ENCODE data around the gene SDCCAG8. TPM values are rescaled to one million over a fixed set of nuclear protein-coding genes. Genes with fewer than 3 reads are reported as not detected.

Gene SDCCAG8
- total RNA-seq, 2 donors from 2014 or later = 18.4 to 18.8 TPM

DNA sequence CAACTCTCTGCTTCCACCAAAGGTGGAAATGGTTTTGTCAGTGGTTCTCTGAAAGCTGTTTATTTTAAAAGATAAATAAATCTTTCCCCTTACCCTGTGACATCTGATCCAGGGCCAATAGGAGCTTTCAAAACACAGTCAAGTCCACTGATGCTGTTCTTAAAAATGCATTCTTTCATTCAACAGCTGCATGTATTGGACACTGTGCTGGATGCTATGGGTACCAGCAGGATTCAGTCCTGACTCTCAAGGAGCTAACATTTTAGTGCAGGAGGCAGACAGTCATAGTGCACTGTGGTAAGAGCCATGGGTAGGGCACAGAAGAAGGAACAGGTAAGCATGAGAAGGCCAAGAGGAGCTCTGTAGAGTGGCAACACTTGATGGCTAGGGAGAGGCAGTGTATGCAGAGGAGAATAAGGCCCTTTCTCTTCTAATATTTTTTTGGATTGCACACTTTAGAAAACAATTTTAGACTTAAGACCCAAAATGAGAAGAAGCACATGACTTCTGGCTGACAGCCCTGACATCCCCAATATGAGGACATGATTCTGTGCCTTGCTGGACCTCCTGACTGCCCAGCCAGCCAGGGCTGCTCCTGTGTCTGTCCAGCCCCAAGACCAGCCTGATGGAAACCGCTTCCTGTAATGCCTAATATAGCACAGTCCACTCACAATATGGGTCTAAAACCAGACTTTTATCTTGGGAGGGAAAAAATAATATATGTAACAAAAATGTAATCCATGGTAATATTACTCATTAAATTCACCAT is 207.3 kb downstream of the SDCCAG8 start:
- TF ChIP-seq, protein P1, sequence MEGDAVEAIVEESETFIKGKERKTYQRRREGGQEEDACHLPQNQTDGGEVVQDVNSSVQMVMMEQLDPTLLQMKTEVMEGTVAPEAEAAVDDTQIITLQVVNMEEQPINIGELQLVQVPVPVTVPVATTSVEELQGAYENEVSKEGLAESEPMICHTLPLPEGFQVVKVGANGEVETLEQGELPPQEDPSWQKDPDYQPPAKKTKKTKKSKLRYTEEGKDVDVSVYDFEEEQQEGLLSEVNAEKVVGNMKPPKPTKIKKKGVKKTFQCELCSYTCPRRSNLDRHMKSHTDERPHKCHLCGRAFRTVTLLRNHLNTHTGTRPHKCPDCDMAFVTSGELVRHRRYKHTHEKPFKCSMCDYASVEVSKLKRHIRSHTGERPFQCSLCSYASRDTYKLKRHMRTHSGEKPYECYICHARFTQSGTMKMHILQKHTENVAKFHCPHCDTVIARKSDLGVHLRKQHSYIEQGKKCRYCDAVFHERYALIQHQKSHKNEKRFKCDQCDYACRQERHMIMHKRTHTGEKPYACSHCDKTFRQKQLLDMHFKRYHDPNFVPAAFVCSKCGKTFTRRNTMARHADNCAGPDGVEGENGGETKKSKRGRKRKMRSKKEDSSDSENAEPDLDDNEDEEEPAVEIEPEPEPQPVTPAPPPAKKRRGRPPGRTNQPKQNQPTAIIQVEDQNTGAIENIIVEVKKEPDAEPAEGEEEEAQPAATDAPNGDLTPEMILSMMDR (IDR thresholded peaks at IDR 0.05) = no peak
- H3K27ac ChIP-seq = no peak overlapping the region
- no peaks in the 10 kb centered on the region for H3K9me3 ChIP-seq
- H3K9ac ChIP-seq (ENCODE audit: low read depth in 2 of 2, low read length in 2 of 2) = no peak overlapping the region
- no peak overlapping the region for H3K4me3 ChIP-seq
- H3K4me1 ChIP-seq = no peaks in the 10 kb centered on the region
- H3K36me3 ChIP-seq = no peaks in the 10 kb centered on the region
- intact Hi-C loops (cut with DNase I) = no loop called here
- no peak for DNase-seq
- no peaks in the 10 kb centered on the region for H3K27me3 ChIP-seq

DNA sequence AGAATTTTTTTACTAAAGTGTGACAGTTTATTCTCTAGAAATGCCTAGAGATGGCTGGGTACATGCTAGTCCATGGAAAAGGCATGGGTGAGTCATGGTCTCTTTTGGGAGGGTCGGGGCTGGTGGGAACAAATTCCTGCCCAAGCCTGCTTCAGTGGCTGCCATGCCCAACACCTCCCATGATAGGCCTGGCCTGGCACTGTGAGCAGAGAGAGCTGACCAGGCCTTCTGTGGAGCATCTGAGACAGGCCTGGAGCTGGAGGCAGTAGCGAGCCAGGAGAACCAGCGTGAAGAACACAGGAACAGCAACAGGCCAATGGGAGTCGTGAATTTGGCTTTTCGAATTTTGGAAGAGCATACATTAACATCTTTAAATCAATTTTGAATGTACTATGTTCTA is 209.2 kb downstream of the SDCCAG8 start:
- no peak overlapping the region for H3K27ac ChIP-seq
- TF ChIP-seq, protein P1 (IDR thresholded peaks at IDR 0.05) = no peak
- no peak for DNase-seq
- H3K4me3 ChIP-seq = no peak overlapping the region
- no peaks in the 10 kb centered on the region for H3K4me1 ChIP-seq
- intact Hi-C loops (cut with DNase I) = no loop called here
- no peaks in the 10 kb centered on the region for H3K27me3 ChIP-seq
- no peak overlapping the region for H3K9ac ChIP-seq (ENCODE audit: low read depth in 2 of 2, low read length in 2 of 2)
- no peaks in the 10 kb centered on the region for H3K36me3 ChIP-seq
- H3K9me3 ChIP-seq = no peaks in the 10 kb centered on the region

DNA sequence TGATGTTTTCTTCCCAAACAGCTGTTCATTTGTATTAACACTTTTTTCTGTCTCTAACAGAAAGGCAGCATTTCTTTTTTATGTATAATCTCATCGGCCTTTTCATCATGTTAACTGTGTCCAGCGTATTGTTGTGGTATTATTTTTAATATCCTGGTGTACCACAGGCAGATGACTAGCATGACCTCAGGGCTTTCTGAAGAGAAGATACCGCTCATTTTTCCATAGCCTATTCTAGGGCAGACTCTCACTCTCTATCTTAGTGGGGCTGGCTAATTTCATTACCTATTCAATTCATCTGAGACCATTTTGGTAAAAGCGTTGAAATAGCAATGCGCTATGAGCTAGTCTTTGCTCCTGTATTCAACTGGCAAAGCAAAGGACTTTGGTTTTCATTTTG is 209.9 kb downstream of the SDCCAG8 start:
- H3K36me3 ChIP-seq = no peaks in the 10 kb centered on the region
- no peaks in the 10 kb centered on the region for H3K4me1 ChIP-seq
- no peak for DNase-seq
- no peaks in the 10 kb centered on the region for H3K27me3 ChIP-seq
- no peaks in the 10 kb centered on the region for H3K9me3 ChIP-seq
- no peak overlapping the region for H3K9ac ChIP-seq (ENCODE audit: low read depth in 2 of 2, low read length in 2 of 2)
- H3K27ac ChIP-seq = no peak overlapping the region
- intact Hi-C loops (cut with DNase I) = no loop called here
- no peak overlapping the region for H3K4me3 ChIP-seq
- TF ChIP-seq, protein P1 (IDR thresholded peaks at IDR 0.05) = no peak

DNA sequence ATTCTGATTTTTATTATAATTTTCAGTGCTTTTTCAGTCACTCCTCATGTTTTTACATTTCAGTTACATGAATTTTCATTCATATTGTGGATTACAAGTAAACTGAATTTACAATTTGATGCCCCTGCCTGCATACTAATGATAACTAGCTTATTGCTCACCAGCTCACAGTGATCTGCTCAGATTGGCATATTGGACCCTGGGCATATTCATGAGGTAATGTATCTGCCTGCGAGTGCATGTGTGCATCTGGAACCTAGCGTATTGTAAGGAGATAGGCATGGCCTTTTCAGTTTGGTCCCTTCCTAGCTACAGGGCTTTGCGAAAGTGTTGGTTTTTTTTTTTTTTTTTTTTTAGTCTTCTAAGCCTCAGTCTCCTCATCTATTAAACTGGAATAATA is 213.7 kb downstream of the SDCCAG8 start:
- H3K4me1 ChIP-seq = no peaks in the 10 kb centered on the region
- intact Hi-C loops (cut with DNase I) = no loop called here

DNA sequence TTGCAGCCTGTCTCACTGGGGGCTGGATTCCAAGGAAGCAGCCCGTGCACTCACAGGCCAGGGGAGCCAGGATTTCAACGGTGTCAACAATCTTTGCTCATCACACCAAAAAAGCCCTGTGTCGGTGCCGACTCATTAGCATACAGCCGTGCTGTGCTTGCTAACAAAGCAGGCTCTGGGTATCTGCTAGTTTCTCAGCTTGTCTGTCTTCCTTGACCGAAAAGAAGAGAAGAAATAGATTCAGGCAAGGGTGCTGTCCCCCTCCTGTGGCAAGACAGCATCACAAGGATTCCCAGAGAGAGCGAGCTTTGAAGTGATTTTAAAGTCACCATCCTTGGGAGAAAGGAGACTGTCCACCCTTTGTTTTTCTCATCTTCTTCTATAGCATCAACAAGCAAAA is 214.7 kb downstream of the SDCCAG8 start:
- Histone ChIP-seq H3K9me3 (no peaks in the 10 kb centered on the region), H3K36me3 (no peaks in the 10 kb centered on the region), H3K9ac (ENCODE audit: low read depth in 2 of 2, low read length in 2 of 2) (no peak overlapping the region), H3K4me3 (no peak overlapping the region), H3K27ac (no peak overlapping the region), H3K27me3 (no peaks in the 10 kb centered on the region), H3K4me1 (no peaks in the 10 kb centered on the region)
- DNase-seq = no peak
- TF ChIP-seq, protein P1 (IDR thresholded peaks at IDR 0.05) = no peak
- intact Hi-C loops (cut with DNase I) = no loop called here

More for the DNA sequence above, 213.7 kb downstream of the SDCCAG8 start:
- no peak for DNase-seq
- TF ChIP-seq, protein P1 (IDR thresholded peaks at IDR 0.05) = no peak
- H3K9ac ChIP-seq (ENCODE audit: low read depth in 2 of 2, low read length in 2 of 2) = no peak overlapping the region
- H3K27me3 ChIP-seq = no peaks in the 10 kb centered on the region
- no peaks in the 10 kb centered on the region for H3K9me3 ChIP-seq
- no peak overlapping the region for H3K4me3 ChIP-seq
- H3K36me3 ChIP-seq = no peaks in the 10 kb centered on the region
- no peak overlapping the region for H3K27ac ChIP-seq
